Fibroblast of skin of left biceps (primary cell): ENCODE results near the gene SIRT1.
A peak's percentile ranks its signal among the peaks of the same experiment; 100 is the strongest.
"Not testable (repeated sequence)": the region's sequence is repeated elsewhere in the genome, so short reads cannot be mapped to it uniquely, and the experiment has no call there.

Experiments
- DNase-seq, 2 experiments: peaks; one replicate each; pipeline ENCODE4 v3.0.0-alpha.2; 2013; ENCODE audit warnings: low read depth in 2 of 2

The SIRT1 gene

GRCh38 chr10:67884313-67884841 is at the start of gene SIRT1:
Gene SIRT1 (plus strand): TSS chr10:67884656. CDS start chr10:67884722, 66 bp downstream.
- DNase-seq: peak; percentile 83 to 86

GRCh38 chr10:67835541-67836394 is 48.7 kb upstream of the SIRT1 start:
- DNase-seq: not testable (repeated sequence)

- no peak for DNase-seq
These were observed 48.0 kb upstream of the SIRT1 start for GRCh38 chr10:67836488-67836887.

- no peak for DNase-seq
These were observed 47.5 kb upstream of the SIRT1 start for GRCh38 chr10:67836972-67837371.

- DNase-seq: peak in 1 of 2 experiments; percentile 36
These were observed 46.7 kb upstream of the SIRT1 start, which contains the start of gene DNAJC12 for GRCh38 chr10:67837541-67838314. Gene DNAJC12 (minus strand): TSS chr10:67838188. CDS start chr10:67838011, 177 bp downstream.

- DNase-seq: not testable (repeated sequence)
These were observed 44.9 kb upstream of the SIRT1 start for GRCh38 chr10:67839511-67839910.

GRCh38 chr10:67839951-67840350 is 44.5 kb upstream of the SIRT1 start:
- no peak for DNase-seq

- no peak for DNase-seq
These were observed 42.7 kb upstream of the SIRT1 start for GRCh38 chr10:67841737-67842136.

GRCh38 chr10:67843284-67843683 is 41.2 kb upstream of the SIRT1 start:
- DNase-seq: no peak

GRCh38 chr10:67849331-67850011 is 35.0 kb upstream of the SIRT1 start:
- DNase-seq: peak; percentile 84 to 89

GRCh38 chr10:67851186-67851585 is 33.3 kb upstream of the SIRT1 start:
- DNase-seq: no peak

- no peak for DNase-seq
These were observed 31.7 kb upstream of the SIRT1 start for GRCh38 chr10:67852761-67853160.

GRCh38 chr10:67853512-67853911 is 30.9 kb upstream of the SIRT1 start:
- DNase-seq: no peak

- DNase-seq: no peak
These were observed 25.5 kb upstream of the SIRT1 start for GRCh38 chr10:67858971-67859370.

- no peak for DNase-seq
These were observed 22.6 kb upstream of the SIRT1 start for GRCh38 chr10:67861750-67862432.

GRCh38 chr10:67863094-67863493 is 21.4 kb upstream of the SIRT1 start:
- DNase-seq: no peak

- no peak for DNase-seq
These were observed 19.7 kb upstream of the SIRT1 start for GRCh38 chr10:67864607-67865371.

- no peak for DNase-seq
These were observed 16.3 kb upstream of the SIRT1 start for GRCh38 chr10:67868132-67868531.

- DNase-seq: no peak
These were observed 14.5 kb upstream of the SIRT1 start for GRCh38 chr10:67869996-67870395.
